ENCODE results near the gene BLOC1S2. TPM values are rescaled to one million over a fixed set of nuclear protein-coding genes. Genes with fewer than 3 reads are reported as not detected.
"Not testable (repeated sequence)": the region's sequence is repeated elsewhere in the genome, so short reads cannot be mapped to it uniquely, and the experiment has no call there.

BLOC1S2 gene
- total RNA-seq, 1 donor from 2014 or later: 38.4 TPM

DNA sequence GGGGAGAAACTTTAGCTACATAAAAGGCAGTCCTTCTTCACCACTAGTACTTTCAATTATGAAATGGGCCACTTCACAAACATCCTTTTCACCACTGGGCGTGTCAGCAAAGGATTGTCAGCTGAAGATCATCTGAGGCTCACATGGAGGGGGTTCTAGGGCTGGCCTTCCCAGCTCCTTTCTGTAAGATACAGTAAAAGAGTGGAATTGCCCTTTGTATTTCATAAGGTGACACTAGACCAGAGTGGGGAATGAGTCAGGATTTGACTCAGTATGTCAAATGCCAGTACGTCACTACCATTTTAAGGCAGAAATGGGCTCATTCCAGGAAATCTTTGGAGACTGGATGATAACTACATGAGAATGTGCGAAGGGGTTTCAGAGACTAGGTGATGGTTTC lies 21.2 kb upstream of the BLOC1S2 start:
- H3K4me3 ChIP-seq (ENCODE audit: low read depth, low read length): no peak overlapping the region
- TF ChIP-seq, protein P1, sequence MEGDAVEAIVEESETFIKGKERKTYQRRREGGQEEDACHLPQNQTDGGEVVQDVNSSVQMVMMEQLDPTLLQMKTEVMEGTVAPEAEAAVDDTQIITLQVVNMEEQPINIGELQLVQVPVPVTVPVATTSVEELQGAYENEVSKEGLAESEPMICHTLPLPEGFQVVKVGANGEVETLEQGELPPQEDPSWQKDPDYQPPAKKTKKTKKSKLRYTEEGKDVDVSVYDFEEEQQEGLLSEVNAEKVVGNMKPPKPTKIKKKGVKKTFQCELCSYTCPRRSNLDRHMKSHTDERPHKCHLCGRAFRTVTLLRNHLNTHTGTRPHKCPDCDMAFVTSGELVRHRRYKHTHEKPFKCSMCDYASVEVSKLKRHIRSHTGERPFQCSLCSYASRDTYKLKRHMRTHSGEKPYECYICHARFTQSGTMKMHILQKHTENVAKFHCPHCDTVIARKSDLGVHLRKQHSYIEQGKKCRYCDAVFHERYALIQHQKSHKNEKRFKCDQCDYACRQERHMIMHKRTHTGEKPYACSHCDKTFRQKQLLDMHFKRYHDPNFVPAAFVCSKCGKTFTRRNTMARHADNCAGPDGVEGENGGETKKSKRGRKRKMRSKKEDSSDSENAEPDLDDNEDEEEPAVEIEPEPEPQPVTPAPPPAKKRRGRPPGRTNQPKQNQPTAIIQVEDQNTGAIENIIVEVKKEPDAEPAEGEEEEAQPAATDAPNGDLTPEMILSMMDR (conservative IDR thresholded peaks at IDR 0.05; ENCODE audit: low read depth, low read length): no peak
- no peak for DNase-seq (ENCODE audit: low read depth)

DNA sequence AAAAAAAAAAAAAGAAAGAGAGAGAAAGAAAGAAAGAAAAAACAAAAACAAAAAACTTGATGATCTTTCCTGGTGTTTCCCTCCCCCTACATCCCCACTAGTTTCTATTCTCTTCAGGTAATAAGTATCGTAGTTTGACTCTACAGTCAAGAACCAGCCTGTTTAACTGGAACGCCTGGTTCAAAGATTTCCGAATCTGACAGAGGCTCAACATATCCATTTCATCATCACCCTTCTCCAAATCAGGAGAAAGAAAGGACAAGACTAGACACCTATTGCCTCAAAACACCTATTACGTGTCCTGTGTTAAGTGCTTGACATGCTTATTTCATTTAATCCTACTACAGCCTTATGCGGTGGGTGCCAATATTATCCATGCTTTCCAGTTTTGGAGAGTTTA lies 20.4 kb upstream of the BLOC1S2 start:
- no peak for DNase-seq (ENCODE audit: low read depth)
- H3K4me3 ChIP-seq (ENCODE audit: low read depth, low read length): no peak overlapping the region
- TF ChIP-seq, protein P1 (conservative IDR thresholded peaks at IDR 0.05; ENCODE audit: low read depth, low read length): no peak

DNA sequence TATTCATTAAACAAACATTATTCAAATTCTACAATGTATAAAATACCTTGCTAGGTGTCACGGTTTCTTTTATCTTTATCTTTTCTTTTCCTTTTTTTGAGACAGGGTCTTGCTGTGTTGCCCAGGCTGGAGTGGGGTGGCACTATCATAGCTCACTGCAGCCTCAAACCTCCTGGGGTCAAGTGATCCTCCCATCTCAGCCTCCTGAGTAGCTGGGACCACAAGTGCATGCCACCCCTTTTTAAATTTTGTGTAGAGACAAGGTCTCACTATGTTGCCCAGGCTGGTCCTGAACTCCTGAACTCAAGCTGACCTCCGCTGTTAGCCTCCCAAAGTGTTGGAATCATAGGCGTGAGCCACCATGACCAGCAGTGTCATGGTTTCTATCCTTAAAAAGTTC lies 17.9 kb upstream of the BLOC1S2 start:
- TF ChIP-seq, protein P1 (conservative IDR thresholded peaks at IDR 0.05; ENCODE audit: low read depth, low read length): no peak
- DNase-seq (ENCODE audit: low read depth): no peak
- no peak overlapping the region for H3K4me3 ChIP-seq (ENCODE audit: low read depth, low read length)

DNA sequence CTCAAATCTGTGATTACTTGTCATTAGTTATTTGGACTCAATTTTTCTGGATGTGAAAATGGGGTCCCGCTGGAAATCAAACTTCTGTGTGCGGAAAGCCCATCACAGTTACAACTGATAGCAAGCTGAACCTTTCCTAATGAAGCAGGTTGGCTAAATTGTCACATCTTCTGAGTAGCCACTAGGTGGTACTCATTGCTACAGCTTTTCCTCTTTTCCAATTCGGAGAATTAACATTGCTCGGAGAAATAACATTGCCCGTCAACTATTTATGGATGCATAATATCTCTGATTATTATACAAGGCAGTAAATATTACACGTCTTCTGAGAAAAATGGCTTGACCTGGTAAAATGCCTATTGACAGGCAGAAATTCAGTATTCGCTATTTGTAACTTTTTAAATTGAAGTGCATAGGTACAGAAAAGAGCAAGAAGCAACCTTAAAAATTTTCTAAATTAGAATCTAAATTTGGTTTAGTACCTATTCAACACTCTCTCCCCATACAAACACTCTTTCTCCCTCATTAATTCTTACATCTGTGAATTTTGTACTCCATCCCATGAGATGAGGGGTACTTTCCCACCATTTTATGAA lies 17.3 kb upstream of the BLOC1S2 start:
- DNase-seq (ENCODE audit: low read depth): no peak
- TF ChIP-seq, protein P1 (conservative IDR thresholded peaks at IDR 0.05; ENCODE audit: low read depth, low read length): peak; percentile 73
- no peak overlapping the region for H3K4me3 ChIP-seq (ENCODE audit: low read depth, low read length)

DNA sequence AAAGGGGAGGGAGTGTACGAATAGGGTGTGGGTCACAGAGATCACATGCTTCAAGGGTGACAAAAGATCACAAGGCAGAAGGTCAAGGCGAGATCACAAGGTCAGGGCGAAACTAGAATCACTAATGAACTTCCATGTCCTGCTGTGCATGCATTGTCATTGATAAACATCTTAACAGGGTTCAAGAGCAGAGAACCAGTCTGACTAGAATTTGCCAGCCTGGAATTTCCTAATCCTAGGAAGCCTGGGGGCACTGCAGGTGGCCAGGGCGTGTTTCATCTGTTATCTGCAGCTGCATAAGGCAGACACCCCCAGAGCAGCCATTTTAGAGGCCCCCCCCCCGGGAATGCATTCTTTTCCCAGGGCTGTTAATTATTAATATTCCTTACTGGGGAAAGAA lies 14.6 kb upstream of the BLOC1S2 start:
- not testable (repeated sequence) for DNase-seq (ENCODE audit: low read depth); H3K4me3 ChIP-seq (ENCODE audit: low read depth, low read length)

DNA sequence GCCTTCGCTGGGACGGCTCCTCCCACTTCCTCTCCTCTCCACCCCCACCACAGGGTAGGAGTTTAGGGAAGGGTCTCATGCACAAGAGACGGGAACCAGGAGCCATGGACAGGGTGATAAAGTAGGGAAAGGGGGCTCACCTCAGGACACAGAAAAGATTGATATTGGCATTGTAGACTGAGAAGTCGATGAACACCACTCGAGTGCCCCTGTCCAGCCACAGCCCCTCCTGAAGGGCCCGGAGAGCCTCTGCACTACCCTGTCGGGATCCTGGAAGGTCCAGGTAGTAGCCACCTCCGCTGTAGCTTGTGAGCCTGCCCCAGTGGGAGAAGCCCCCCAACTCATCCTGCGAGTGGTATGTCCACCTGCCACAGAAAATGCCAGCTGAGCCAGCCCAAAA lies 10.8 kb upstream of the BLOC1S2 start:
- TF ChIP-seq, protein P1 (conservative IDR thresholded peaks at IDR 0.05; ENCODE audit: low read depth, low read length): no peak
- no peak for DNase-seq (ENCODE audit: low read depth)
- no peak overlapping the region for H3K4me3 ChIP-seq (ENCODE audit: low read depth, low read length)

DNA sequence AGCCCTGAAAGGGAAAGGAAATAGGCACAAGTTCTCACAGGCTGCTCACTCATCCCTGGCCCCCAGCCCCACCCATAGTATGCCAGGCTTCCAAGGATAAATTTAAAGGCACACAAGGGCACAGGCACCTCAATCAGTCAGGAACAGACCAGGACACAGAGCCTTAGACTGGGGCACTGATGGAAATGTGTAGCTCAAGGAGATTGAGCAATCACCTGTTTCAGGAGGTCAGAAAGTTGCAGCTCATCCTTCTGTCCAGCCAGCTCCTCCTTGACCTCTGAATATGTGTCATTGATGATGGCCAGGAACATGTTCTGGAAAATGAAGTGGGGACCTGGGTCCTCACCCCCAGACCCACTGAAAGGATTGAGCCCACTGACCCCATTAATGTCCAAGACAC lies 6.6 kb upstream of the BLOC1S2 start:
- TF ChIP-seq, protein P1 (conservative IDR thresholded peaks at IDR 0.05; ENCODE audit: low read depth, low read length): no peak
- H3K4me3 ChIP-seq (ENCODE audit: low read depth, low read length): no peak overlapping the region
- DNase-seq (ENCODE audit: low read depth): no peak

DNA sequence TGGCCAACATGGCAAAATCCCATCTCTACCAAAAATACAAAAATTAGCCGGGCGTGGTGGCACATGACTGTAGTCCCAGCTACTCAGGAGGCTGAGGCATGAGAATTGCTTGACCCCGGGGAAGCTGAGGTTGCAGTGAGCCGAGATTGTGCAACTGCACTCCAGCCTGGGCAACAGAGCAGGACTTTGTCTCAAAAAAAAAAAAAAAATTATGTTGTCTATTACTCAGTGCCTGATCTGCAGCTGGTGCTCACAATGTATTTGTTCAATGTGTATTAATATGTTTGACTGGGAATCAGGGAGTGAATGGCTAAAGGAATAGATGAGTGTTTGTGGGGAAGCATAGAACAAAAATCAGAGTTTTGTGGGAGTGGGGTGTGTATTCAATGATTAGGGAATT lies 5.8 kb upstream of the BLOC1S2 start:
- not testable (repeated sequence) for H3K4me3 ChIP-seq (ENCODE audit: low read depth, low read length)
- DNase-seq (ENCODE audit: low read depth): peak; percentile 29
